GM10248 (cell line): ENCODE data around the gene HOXD10.

Experiments
- CTCF ChIA-PET: fragments of 300-600 bp; sonication (Branson Sonifier 250); formaldehyde crosslinking; extraction: SDS; loops from one replicate; lab custom pipeline; 2021; ENCODE audit warnings: antibody characterized with exemption; lab: Yijun Ruan, JAX
- POLR2A ChIA-PET: fragments of 350-650 bp; sonication (Branson Sonifier 250); formaldehyde crosslinking; extraction: SDS; loops from one replicate; lab custom pipeline; 2020; ENCODE audit warnings: antibody characterized with exemption; lab: Yijun Ruan, JAX
- DNase-seq: peaks from one replicate; pipeline ENCODE4 v3.0.0; 2012; ENCODE audit errors: extremely low spot score
- CTCF ChIP-seq: IDR thresholded peaks from 2 replicates; pipeline ENCODE4 v1.5.1; 2012; ENCODE audit warnings: mild to moderate bottlenecking, low read depth; ENCODE audit errors: extremely low read depth, missing control alignments, control extremely low read depth

HOXD10 gene

GRCh38 chr2:176099728-176100546 lies 16.6 kb upstream of the HOXD10 start, which contains the start of gene HOXD12:
Gene HOXD12, plus strand, starts transcription at chr2:176099795. Its CDS starts 7 bp downstream, at chr2:176099802.
- no peak for TF ChIP-seq CTCF
- ChIA-PET CTCF (no interaction called here), POLR2A (no interaction called here)
- no peak for DNase-seq

GRCh38 chr2:176100547-176101140 lies 15.9 kb upstream of the HOXD10 start:
- TF ChIP-seq CTCF: no peak
- ChIA-PET CTCF (no interaction called here), POLR2A (no interaction called here)
- no peak for DNase-seq

- ChIA-PET CTCF (interaction anchor here (1.6 to 1.7 kb wide), 2 partner anchors 9 to 411 kb away, joined by 4 to 6 read pairs; no protein-coding TSS in a partner anchor), POLR2A (no interaction called here)
- TF ChIP-seq CTCF: no peak
- DNase-seq: no peak
Observed at GRCh38 chr2:176101216-176101830, 15.3 kb upstream of the HOXD10 start.

GRCh38 chr2:176101842-176102241 lies 14.7 kb upstream of the HOXD10 start:
- ChIA-PET POLR2A (no interaction called here), CTCF (interaction anchor here (1.0 to 1.7 kb wide), 3 partner anchors 9 to 412 kb away, joined by 3 to 6 read pairs (median 4); no protein-coding TSS in a partner anchor)
- no peak for TF ChIP-seq CTCF
- no peak for DNase-seq

- POLR2A ChIA-PET: no interaction called here
- CTCF ChIA-PET: interaction anchor here (1.0 to 1.7 kb wide), 3 partner anchors 8 to 412 kb away, joined by 3 to 6 read pairs (median 4); no protein-coding TSS in a partner anchor
- TF ChIP-seq CTCF: no peak
- no peak for DNase-seq
Observed at GRCh38 chr2:176102309-176102866, 14.2 kb upstream of the HOXD10 start.

- ChIA-PET POLR2A (no interaction called here), CTCF (interaction anchor here (1.4 to 1.8 kb wide), 3 partner anchors 11 to 413 kb away, joined by 4 to 6 read pairs (median 6); no protein-coding TSS in a partner anchor)
- no peak for DNase-seq
- TF ChIP-seq CTCF: no peak
Observed at GRCh38 chr2:176103194-176103593, 13.4 kb upstream of the HOXD10 start.
